Ammon's horn (tissue), 1 donor: ENCODE measurements around the gene MDN1.

Experiments used
- DNase-seq: peaks from one replicate; pipeline ENCODE4 v3.0.0-alpha.2; 2016; ENCODE audit warnings: low spot score

MDN1 gene

DNA sequence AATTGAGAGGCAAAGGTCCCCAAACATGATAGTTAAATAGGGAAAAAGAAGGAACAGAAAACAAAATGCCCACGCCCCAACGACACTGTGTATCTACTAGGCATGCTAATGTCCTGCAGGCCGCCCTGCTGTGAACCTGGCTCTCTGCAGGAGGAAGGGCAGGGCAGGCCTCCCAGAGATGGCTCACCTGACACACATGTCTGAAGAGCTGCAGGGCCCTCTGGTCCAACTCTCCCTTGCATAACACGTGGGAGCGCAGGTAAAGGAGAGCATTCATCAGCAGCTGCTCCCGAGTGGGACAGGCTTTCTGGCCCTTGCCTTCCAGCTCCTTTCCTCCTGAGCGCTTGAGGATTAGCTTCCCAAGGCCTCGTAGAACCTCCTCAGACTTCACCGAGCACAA lies 127.3 kb downstream of the MDN1 start:
- no peak for DNase-seq

DNA sequence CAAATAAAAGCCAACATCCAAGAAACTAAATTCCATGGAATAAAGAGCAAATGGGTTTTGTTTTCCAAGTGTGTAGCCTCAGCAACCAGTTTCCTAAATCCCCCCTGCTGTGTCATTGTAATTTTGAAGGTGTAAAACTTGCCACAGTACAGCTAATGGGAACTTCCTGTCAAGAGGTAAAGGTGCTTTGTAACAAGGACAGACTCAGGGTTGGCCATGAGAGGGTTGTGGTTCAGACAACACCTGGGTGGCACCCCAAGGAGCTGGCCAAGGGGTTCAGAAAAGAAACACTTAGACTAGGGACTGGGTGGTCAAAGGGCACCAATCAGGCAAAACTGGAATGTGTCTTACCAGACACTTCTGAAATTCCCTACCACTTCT lies 128.7 kb downstream of the MDN1 start:
- DNase-seq = no peak

DNA sequence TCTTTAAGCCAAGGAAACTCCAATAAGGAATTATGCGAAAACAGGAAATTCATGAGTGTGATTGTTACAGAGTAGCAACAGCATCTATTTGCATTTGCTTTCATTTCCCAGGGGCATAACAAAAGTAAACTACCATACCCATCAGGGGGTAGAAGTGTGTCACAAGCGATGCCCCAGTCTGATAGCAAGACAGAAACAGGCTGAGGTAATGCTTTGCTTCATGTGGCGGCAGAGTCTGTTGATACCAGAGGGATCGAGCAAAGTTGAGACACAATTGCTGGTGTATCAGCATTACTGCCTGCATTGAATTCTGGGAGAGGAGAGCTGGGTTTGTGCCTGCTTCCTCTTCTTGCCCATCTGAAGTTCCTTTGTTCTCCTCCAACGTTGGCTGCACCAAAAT lies 129.9 kb downstream of the MDN1 start:
- DNase-seq = peak; percentile 91

DNA sequence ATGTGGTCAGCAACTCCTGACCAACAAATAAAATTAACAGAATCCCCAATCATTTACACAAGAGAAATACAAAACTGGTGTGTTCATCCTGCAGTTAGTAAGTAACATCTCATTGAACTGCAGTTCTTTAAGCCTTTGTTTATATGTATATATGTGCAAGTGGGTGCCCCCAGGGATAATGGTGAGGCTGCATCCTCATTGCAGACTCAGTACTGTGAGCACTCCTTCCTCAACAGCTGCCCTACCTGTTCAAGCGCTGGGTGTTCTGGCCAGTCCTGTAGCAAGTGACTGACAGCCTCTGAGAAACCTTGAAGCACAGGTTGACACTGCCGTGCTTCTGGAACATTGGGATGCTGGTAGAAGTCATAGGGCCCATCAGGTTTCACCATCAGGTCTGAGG lies 131.3 kb downstream of the MDN1 start:
- no peak for DNase-seq

DNA sequence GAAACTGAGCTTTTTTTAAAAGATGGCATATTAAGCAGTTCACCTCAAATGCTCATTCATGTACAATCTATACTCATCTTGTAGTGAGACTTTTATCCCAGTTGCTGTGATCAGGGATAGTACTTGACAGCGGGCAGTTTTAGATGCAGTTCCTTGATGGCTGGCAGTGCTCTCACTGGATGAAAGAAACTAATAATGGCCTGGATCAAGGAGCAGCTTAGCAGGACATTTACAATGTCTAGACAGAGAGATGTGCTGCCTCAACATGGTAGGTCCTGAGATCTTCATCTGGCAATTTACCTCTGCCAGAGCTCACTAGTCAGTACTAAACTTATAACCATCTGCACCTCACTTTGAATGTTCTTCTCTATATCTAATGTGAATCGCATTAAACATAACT lies 134.3 kb downstream of the MDN1 start:
- DNase-seq = no peak

DNA sequence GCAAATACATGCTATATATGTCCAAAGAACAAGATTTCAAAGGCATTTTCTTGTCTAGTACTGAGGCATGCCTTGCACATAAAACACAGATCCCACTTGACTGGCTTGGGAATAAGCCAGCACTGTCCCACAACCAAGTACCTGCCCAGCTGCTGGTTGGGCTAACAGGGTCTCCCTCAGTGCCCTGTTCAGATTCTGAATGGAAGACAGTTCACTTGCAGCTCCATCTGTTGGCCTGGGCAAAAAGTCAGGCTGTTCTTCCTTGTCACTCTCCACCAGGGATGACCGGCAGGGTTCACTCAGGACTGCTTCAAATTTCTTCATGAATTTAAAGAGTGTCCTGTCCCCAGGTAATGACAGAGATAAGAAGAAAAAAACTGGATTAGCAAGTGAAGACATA lies 136.6 kb downstream of the MDN1 start:
- no peak for DNase-seq

DNA sequence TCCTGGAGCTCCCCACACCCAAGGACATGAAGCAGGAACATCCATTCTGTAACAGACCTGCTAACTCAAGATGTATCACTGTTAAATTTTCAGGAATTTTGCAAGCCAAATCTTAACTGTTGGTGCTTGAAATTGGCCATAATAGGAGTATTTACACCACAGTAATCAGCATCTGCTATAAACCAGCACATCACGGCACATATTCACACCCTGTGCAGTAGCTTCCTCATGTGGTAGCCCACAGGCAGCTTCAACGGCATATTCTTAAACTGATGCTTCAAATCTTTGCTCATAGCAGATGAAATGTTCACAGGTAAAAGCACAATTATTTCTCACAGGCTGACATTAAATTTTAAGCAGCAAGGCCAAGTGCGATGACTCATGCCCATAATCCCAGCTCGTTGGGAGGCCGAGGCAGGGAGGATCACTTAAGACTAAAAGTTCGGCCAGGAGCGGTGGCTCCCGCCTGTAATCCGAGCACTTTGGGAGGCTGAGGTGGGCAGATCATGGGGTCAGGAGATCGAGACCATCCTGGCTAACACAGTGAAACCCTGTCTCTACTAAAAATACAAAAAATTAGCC lies 137.5 kb downstream of the MDN1 start:
- DNase-seq = no peak

DNA sequence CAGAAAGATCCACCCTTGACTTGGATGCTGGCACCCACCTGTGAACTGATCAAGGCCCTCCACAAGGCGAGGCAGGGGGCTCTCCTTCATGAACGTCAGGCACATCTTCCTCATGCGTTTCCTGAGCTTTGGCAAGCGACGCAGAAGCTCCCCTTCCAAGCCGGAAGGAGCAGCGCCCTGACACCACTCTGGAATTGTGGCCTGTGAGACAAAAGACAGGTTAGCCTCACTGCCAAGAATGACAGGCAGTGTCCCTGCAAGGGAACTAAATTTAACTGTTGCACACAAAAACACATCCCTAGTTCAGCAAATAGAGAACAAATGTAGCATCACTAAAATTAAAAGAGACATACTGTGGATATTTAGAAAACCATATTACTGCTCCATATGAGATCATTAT lies 139.0 kb downstream of the MDN1 start:
- DNase-seq = no peak

DNA sequence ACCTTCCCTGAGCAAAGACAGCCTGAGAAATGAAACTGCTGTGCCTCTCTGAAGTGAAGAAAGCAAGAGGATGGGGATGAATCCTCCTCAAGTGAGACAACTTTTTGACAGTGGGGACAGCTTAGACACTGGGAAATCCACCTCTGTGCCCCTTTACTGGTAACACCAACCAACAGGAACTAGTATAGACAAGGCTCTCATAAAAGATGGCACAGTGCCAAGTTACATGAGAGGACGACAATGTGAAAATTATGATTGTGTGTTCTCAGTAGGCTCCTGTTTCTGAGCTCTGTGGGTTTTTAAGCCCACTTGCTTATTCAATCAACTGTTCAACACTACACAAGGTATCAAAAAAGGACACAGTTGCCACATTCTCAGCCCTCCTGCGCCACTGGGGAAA lies 139.4 kb downstream of the MDN1 start:
- DNase-seq = no peak

DNA sequence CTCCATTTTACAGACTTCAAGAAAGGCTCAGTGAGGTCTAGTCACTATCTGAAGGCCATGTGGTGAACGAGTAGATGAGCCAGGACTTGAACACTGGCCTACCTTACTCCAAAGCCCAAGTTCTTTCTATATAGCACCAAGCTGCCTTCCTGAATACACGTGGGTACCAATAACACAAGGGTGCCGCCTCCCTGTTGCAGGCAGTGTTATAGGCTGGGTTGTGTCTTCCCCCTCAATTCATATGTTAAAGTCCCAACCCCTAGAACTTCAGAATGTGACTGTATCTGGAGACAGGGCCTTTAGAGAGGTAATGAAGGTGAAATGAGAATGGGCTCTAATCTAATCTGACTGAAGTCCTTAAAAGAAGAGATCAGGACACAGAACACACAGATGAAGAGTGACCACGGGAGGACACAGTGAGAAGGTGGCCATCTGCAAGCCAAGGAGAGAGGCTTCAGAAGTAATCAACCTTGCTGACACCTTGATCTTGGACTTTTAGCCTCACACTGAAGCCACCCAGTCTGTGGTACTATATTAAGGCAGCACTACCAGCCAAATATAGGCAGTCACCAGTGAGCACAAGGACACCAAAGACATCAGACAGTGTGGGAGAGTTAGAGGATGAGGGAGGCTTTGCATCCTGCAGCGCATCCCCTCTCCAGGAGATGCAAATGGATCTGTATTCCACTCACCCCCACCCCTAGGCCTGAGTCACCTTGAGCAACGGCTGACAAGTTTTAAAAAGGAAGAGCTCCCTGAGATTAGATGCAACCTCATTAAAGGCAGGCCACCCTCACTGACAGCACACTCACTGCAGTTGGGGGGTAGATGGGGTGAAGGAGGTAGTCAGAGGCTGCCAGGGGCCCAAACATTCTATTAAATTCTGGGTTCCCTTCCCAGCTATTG lies 140.1 kb downstream of the MDN1 start:
- no peak for DNase-seq

DNA sequence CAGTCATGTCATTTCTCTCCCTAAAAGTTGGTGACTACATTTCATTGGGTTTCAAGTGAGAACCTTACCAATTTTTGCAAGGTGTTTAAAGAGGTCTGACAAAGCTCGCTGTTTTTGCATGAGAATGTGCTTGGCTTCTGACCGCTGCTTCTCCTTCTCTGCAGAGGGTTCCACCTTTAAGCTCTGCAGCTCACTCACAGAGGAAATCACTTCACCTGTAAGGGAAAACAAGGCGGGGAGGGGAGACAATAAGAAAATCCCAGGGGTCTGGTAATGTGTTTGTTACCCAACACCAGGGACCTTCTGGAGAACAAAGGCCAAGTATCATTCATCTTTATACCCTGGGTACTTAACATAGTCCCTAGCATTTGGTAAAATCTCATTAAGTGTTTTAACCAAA lies 141.1 kb downstream of the MDN1 start:
- no peak for DNase-seq

DNA sequence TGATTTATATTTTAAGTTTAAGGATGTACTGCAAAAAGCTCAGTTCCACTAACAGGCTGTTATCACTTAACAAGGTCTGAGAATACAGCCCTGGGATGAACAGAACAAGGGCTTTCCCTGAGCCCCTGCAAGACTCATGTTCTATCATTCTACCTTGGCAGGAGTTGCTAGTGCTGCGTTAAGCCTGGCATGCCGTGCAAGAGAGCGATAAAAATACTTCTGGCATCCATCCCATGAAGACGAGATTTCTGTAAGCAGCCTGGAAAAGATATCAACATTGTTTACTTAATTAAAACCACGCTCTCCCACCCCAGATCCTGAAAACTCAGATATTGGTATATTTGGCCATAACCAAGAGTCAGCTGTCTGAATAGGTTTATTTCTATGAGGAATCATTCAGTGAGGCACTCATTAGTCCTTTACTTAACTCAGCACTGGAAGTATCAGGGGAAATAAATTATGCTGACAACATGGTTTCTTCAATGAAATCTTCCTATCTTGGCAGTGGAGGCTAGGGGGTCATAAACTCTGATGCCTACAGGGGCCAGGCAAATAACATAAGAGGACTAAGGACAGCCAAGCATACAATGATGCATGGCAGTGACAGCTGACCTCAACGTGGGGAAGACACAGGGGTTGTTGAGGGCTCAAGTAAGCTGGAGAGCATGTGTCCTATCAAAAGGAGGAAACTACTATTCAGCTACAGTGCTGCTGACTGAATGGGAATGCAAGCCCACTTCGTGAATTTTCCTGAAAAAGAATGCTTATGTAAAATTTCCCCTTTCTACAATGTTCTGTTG lies 143.4 kb downstream of the MDN1 start:
- no peak for DNase-seq

DNA sequence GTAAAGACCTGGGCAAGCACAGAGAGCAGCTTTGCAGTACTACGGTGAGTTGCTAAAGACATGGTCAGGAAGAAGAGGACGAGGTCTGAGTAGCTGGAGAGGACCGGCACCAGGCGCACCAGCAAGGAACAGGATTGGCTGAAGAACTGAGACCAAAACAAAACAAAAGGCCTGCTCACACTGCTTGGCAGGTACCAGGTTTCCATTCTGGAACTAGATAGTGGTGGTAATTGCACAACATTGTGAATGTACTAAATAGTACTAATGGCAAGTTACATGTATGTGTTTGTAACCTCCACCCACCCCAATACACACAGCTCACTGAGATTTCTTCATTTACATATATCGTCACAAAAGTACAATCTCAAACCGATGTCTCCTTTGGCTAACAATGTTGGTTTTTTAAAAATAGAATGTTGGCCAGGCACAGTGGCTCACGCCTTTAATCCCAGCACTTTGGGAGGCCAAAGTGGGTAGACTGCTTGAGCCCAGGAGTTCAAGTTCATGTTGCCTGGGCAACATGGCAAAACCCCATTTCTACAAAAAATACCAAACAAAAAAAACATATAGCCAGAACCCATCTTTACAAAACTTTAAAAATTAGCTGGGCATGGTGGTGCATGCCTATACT lies 148.5 kb downstream of the MDN1 start:
- DNase-seq = no peak

DNA sequence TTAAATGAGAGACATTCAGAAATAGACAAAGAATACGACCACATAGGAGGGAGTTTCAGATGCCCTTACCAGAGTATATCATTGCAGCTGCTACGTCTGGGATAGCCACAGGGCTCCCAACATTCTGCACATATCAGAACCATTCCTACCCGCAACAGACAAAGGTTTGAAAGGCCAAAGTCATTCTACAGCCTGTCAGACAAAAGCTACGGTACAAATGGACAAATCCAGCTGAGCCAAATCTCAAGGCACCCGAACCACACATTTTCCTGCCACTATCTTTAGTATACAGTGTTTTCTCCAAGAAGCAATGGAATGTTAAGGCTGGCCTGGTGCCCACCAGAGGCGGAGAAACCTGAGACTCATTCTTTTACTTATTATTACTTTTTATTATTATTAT lies 150.6 kb downstream of the MDN1 start:
- DNase-seq = no peak

DNA sequence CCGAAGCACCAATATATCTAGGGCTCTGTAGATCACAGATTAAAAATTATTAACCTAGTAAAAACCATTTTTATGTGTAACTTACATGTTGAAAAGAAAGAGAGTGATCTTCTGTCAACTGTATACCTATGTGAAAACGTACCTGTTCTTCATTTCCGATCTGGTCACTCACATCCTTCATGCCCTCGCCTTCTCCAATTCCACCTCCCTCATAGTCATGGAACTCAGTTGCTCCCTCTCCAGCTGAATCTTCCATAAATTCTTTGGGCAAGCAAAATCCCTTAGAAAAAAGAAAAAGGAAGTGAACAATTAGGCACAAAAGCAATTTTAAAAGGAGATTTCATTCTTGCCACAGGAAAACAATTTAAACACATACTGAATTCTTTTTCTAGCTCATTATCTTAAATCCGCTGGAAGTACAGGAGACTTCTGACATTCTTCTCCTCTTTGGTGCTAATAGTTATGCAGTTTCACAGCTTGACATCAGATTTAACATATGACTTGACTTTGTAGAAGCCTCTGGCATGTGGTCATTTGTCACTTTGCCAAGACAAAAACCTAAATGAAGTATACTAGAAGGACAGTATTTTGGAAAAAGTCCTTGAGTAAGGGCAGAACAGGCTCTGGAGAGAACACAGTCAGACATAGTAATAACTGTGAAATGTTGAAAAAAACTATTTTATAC lies 151.6 kb downstream of the MDN1 start:
- no peak for DNase-seq

DNA sequence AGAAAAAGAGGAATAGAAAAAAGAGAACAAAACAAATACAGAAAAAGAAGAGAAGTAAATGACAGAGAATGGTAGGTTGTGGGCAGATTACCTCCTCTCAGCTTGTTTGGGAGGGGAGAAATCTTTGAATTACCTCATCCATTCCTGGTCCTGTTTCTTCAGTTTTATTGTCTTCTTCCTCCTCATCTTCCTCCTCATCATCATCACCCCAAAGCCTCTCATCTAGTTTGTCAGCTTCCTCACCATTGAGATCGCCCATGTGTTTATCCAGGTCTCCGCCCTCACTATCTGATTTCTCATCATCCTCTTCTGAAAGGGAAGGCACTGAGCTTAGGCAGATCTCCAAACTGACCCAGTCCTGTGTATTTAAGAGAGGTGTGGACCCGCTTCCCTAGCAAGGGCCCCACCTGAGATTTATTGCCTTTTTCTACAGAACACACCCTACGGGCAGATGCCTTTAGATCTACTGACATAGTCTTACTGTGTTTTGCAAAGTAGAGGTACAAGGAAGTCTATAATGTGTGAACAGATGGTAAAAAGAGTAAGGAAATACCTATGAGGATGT lies 156.9 kb downstream of the MDN1 start:
- no peak for DNase-seq

DNA sequence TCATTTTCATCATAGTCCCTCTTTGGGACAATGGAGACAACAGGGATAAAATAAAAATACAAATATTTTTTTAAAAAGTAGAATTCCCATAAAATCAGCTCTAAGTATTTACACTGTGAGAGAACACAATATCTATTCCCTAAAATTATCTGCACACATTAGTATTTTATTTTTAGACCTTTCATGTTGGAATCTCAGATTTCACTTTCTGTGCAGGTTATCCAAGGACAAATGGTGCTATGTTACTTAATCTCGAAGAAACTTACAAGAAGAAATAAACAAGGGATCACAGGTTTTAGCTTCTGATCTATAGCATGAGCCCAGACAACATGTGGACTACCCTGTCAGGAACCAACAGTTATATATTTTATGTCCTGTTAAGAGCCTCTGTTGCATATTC lies 158.0 kb downstream of the MDN1 start:
- no peak for DNase-seq

DNA sequence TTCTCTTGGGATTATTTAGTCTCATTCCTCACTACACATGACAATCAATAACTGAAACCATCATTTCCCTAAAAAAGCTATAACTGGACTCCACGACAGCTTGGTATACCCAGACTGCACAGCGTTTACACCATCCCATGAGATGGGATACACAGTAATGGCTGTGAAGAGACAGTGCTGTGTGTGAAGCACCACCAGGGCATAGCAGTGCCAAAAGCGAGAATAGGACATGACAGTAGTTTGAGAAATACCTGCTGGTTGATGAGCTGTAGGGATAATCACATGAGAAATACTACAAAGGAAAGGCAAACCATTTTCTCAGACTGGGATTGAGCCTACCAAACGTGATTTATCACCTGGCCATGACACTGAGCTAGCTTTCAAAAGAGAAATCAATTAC lies 158.6 kb downstream of the MDN1 start:
- no peak for DNase-seq

DNA sequence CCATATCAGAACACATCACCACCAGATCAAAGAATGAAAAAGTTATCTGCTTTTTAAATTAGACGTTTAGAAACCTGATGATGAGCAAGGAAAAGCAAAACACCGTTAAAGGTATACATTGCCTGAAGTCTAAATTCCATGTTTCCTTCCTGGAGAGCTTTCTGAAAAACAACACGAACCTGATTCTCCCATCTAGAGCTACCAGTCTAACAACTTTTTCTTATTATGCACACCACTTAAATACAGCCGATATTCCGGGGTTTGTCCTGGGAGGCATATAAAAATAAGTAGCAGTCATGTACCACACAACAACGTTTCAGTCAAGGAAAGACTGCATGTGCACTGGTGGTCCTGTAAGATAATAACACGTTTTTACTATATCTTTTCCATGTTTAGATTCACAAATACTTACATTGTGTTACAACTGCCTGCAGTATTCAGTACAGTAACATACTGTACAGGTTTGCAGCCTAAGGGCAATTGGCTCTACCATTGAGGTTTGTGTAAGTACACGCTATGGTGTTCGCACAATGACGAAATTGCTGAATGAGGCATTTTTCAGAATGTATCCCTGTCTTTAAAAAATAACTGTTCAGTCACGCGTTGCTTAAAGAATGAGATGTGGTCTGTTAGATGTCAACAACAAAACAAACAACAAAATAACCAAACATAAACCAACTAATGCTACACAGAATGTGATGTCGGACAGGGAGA lies 162.0 kb downstream of the MDN1 start:
- no peak for DNase-seq

DNA sequence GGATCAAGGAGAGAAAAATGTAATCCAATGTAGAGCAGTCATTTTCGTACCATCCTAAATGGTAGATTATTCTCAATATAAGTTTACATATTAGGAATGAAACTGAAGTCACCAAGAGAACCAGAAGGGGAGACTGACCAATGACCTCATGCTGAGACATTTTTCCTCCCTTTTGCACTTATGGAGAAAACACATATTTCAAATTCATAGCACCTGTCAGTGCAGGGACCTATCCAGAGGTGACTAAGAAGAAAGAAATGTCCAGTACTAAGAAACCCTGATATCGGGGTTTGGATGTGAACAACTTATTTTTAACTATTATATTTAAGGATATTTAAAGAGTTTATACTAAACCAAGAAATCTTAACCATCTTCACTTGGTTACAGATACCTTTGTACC lies 164.5 kb downstream of the MDN1 start:
- DNase-seq = no peak

DNA sequence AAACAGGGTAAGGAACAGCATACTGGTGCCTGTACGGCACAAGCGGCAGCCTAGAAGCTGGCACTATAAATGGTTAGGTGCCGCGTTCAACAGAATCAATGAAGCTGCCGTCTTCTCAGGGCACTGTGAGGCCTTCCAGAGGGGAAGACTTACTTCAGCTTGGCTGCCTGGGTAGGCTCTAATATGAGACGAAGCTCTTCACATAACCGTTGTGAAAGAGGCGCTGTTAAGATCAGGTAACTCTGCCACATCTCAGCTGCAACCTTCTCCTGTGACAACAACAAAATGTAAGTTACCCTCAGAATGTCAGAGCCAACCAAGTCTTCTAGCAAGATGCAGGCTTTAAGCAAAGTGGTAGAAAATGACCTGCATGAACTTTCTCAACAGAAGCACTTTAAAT lies 169.0 kb downstream of the MDN1 start:
- no peak for DNase-seq
